GM12878 (cell line): Measurements from ENCODE around the gene ZSCAN9. TPM values are rescaled to one million over a fixed set of nuclear protein-coding genes. Genes with fewer than 3 reads are reported as not detected.

Source experiments
- EED ChIP-seq: sonication (generic); IDR thresholded peaks from 2 replicates; pipeline ENCODE4 v1.6.1; 2016; ENCODE audit warnings: antibody characterized with exemption, low read depth
- EGR1 ChIP-seq, 2 experiments: IDR thresholded peaks; 1 replicate in 1 of 2; 2 replicates in 1 of 2; pipeline ENCODE4 v1.6.1; 2011 to 2012; ENCODE audit warnings: low read depth in 2 of 2, low read length in 2 of 2, borderline replicate concordance in 1 of 2, mild to moderate bottlenecking in 1 of 2, moderate library complexity in 1 of 2
- FOS ChIP-seq: IDR thresholded peaks from 3 replicates; pipeline ENCODE4 v1.6.1; 2011; ENCODE audit warnings: borderline replicate concordance; ENCODE audit not compliant: insufficient read length; ENCODE audit errors: extremely low read depth
- FOXK2 ChIP-seq: fragments of 450-650 bp; IDR thresholded peaks from 2 replicates; pipeline ENCODE4 v1.6.1; 2017; ENCODE audit warnings: mild to moderate bottlenecking, moderate library complexity
- HDGF ChIP-seq: fragments of 450-650 bp; IDR thresholded peaks from 2 replicates; pipeline ENCODE4 v1.6.1; 2016; ENCODE audit warnings: antibody characterized with exemption
- NR2F1 ChIP-seq: fragments of 450-650 bp; conservative IDR thresholded peaks from 2 replicates; pipeline ENCODE4 v1.6.1; 2017; ENCODE audit warnings: mild to moderate bottlenecking
- PAX5 ChIP-seq: IDR thresholded peaks from 2 replicates; pipeline ENCODE4 v1.6.1; 2011; ENCODE audit warnings: low read depth, low read length, borderline replicate concordance
- SUZ12 ChIP-seq: fragments of 200-600 bp; sonication (generic); IDR thresholded peaks from one replicate; pipeline ENCODE4 v1.6.1; 2018; ENCODE audit warnings: antibody characterized with exemption, mild to moderate bottlenecking; ENCODE audit not compliant: unreplicated experiment
- YY1 ChIP-seq: IDR thresholded peaks from 2 replicates; pipeline ENCODE4 v1.6.1; 2011; ENCODE audit warnings: low read depth, mild to moderate bottlenecking, low read length
- ZBTB40 ChIP-seq: fragments of 450-650 bp; IDR thresholded peaks from 2 replicates; pipeline ENCODE4 v1.6.1; 2016; ENCODE audit warnings: mild to moderate bottlenecking, moderate library complexity, borderline replicate concordance
- ZNF274 ChIP-seq: IDR thresholded peaks from one replicate; pipeline ENCODE4 v1.8.0; 2011; ENCODE audit not compliant: insufficient read length, insufficient read depth
- polyA plus RNA-seq, 11 experiments: library from polyadenylated mRNA; depleted of rRNA in 4 of 11; unstranded in 6 of 11; stranded (reverse) in 5 of 11; fragments of >200 nt; fragmentation: Nextera tagmentation in 4 of 11; fragmentation: Illumina TruSeq in 1 of 11; extraction: Ambion mirVana in 4 of 11; extraction: Trizol in 1 of 11; gene quantifications; 1 replicate in 1 of 11; 2 replicates in 10 of 11; pipeline versions ENCODE4 v1.2.1 to v1.2.3, GENCODE V29; 2011 to 2016; ENCODE audit warnings: inconsistent platforms in 2 of 11, missing spikeins in 2 of 11, low read depth in 1 of 11
- total RNA-seq, 4 experiments: library from RNA; depleted of rRNA in 3 of 4; stranded (reverse); fragments of >200 nt in 3 of 4; fragmentation: Illumina TruSeq in 1 of 4; extraction: Trizol in 1 of 4; gene quantifications; 2 replicates each; pipeline versions ENCODE4 v1.2.1 to v1.2.3, GENCODE V29; 2013 to 2021
- TF ChIP-seq, protein P1 (sequence below): fragments of 450-650 bp; IDR thresholded peaks from 2 replicates; pipeline ENCODE4 v1.6.1; 2017; ENCODE audit warnings: mild to moderate bottlenecking, moderate library complexity
- TF ChIP-seq, protein P2 (sequence below): IDR thresholded peaks from 2 replicates; pipeline ENCODE4 v1.6.1; 2011; ENCODE audit warnings: low read depth, low read length, improper control_type of control experiment, borderline replicate concordance
- TF ChIP-seq, protein P3 (sequence below): IDR thresholded peaks from 2 replicates; pipeline ENCODE4 v1.6.1; 2012; ENCODE audit warnings: improper control_type of control experiment, low read depth, low read length; ENCODE audit not compliant: insufficient replicate concordance

The ZSCAN9 gene
- total and polyA plus RNA-seq, 10 of the 15 experiments (the other 5 are each of a cell fraction or from before 2014, with no cell fraction given) = 8.1 to 28.7 (median 17.4) TPM

DNA sequence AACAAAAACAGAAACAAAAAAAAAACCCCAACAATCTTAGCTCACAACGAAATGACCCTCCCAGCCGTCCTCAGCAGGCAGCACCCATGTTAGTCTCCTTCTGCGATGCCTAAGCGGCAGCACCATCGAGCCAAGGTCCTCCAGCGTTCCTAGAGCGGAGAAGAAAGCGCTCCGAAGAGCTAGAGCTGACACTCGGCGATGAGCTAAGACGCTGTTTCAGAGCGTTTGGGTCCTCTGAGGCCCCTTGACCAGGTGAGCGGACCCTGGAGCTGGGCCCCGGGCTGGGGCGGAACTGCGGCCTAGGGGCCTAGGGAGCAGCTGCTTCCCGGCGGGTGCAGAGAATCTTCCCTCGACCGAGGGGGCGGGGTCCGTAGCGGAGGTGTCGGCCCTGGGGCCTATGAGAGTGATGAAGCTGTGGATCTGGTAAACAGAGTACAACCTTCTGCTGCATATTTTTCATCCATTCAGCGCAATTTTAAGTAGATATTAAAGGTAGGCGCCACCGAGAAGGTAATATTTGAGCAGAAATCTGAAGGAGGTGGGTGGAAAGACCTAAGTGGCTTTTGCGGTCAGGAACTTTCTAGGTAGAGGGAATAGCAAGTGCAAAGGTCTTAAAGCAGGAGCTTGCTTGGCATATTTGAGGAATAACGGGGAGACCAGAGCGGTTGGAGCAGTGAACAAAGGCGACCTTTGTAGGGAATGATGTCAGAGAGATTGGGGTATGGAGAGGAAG, 42.1 kb downstream of the ZSCAN9 start, which contains the start of gene ZSCAN26 (continued):
- TF ChIP-seq, protein P1, sequence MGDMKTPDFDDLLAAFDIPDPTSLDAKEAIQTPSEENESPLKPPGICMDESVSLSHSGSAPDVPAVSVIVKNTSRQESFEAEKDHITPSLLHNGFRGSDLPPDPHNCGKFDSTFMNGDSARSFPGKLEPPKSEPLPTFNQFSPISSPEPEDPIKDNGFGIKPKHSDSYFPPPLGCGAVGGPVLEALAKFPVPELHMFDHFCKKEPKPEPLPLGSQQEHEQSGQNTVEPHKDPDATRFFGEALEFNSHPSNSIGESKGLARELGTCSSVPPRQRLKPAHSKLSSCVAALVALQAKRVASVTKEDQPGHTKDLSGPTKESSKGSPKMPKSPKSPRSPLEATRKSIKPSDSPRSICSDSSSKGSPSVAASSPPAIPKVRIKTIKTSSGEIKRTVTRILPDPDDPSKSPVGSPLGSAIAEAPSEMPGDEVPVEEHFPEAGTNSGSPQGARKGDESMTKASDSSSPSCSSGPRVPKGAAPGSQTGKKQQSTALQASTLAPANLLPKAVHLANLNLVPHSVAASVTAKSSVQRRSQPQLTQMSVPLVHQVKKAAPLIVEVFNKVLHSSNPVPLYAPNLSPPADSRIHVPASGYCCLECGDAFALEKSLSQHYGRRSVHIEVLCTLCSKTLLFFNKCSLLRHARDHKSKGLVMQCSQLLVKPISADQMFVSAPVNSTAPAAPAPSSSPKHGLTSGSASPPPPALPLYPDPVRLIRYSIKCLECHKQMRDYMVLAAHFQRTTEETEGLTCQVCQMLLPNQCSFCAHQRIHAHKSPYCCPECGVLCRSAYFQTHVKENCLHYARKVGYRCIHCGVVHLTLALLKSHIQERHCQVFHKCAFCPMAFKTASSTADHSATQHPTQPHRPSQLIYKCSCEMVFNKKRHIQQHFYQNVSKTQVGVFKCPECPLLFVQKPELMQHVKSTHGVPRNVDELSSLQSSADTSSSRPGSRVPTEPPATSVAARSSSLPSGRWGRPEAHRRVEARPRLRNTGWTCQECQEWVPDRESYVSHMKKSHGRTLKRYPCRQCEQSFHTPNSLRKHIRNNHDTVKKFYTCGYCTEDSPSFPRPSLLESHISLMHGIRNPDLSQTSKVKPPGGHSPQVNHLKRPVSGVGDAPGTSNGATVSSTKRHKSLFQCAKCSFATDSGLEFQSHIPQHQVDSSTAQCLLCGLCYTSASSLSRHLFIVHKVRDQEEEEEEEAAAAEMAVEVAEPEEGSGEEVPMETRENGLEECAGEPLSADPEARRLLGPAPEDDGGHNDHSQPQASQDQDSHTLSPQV = no peak
- TF ChIP-seq PAX5 = no peak
- peak; percentile 88 for TF ChIP-seq YY1
- no peak for TF ChIP-seq ZNF274
- TF ChIP-seq, protein P2, sequence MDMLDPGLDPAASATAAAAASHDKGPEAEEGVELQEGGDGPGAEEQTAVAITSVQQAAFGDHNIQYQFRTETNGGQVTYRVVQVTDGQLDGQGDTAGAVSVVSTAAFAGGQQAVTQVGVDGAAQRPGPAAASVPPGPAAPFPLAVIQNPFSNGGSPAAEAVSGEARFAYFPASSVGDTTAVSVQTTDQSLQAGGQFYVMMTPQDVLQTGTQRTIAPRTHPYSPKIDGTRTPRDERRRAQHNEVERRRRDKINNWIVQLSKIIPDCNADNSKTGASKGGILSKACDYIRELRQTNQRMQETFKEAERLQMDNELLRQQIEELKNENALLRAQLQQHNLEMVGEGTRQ = no peak
- peak; percentile 43; the same call in 1 of the 2 replicates for TF ChIP-seq EED
- TF ChIP-seq NR2F1 = peak; percentile 52
- TF ChIP-seq HDGF = 0 out of 2 replicates have a peak, but pooled peaks have one; percentile 60
- peak in 1 of 2 experiments; percentile 60; a peak in 1 of 3 replicates for TF ChIP-seq EGR1 (IDR thresholded peaks at IDR 0.05; ENCODE audit: borderline replicate concordance in 1 of 2, low read depth in 2 of 2, low read length in 2 of 2)
- no peak for TF ChIP-seq FOXK2
- TF ChIP-seq, protein P3, sequence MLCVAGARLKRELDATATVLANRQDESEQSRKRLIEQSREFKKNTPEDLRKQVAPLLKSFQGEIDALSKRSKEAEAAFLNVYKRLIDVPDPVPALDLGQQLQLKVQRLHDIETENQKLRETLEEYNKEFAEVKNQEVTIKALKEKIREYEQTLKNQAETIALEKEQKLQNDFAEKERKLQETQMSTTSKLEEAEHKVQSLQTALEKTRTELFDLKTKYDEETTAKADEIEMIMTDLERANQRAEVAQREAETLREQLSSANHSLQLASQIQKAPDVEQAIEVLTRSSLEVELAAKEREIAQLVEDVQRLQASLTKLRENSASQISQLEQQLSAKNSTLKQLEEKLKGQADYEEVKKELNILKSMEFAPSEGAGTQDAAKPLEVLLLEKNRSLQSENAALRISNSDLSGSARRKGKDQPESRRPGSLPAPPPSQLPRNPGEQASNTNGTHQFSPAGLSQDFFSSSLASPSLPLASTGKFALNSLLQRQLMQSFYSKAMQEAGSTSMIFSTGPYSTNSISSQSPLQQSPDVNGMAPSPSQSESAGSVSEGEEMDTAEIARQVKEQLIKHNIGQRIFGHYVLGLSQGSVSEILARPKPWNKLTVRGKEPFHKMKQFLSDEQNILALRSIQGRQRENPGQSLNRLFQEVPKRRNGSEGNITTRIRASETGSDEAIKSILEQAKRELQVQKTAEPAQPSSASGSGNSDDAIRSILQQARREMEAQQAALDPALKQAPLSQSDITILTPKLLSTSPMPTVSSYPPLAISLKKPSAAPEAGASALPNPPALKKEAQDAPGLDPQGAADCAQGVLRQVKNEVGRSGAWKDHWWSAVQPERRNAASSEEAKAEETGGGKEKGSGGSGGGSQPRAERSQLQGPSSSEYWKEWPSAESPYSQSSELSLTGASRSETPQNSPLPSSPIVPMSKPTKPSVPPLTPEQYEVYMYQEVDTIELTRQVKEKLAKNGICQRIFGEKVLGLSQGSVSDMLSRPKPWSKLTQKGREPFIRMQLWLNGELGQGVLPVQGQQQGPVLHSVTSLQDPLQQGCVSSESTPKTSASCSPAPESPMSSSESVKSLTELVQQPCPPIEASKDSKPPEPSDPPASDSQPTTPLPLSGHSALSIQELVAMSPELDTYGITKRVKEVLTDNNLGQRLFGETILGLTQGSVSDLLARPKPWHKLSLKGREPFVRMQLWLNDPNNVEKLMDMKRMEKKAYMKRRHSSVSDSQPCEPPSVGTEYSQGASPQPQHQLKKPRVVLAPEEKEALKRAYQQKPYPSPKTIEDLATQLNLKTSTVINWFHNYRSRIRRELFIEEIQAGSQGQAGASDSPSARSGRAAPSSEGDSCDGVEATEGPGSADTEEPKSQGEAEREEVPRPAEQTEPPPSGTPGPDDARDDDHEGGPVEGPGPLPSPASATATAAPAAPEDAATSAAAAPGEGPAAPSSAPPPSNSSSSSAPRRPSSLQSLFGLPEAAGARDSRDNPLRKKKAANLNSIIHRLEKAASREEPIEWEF = no peak
- TF ChIP-seq FOS = no peak
- TF ChIP-seq ZBTB40 = peak; percentile 67; the same call in 1 of the 2 replicates
- no peak for TF ChIP-seq SUZ12
